A673 (cell line): ENCODE data around the gene TEX53. TPM values are rescaled to one million over a fixed set of nuclear protein-coding genes. Genes with fewer than 3 reads are reported as not detected.

Experiments used
- BruUV-seq: library from RNA; stranded (reverse); fragments of 400-500 nt; replicated peaks from 2 replicates; lab custom pipeline; 2021; lab: Mats Ljungman, UMichigan
- CTCF ChIA-PET: fragments of 300-600 bp; sonication (Branson Sonifier 250); formaldehyde crosslinking; loops from one replicate; lab custom pipeline; 2022; ENCODE audit warnings: antibody characterized with exemption; lab: Charles Lee
- POLR2A ChIA-PET: fragments of 300-600 bp; sonication (Branson Sonifier 250); formaldehyde crosslinking; loops from one replicate; lab custom pipeline; 2022; ENCODE audit warnings: antibody characterized with exemption; ENCODE audit not compliant: low non-redundant PET; lab: Charles Lee
- DNase-seq: peaks from one replicate; pipeline ENCODE4 v3.0.0-alpha.2; 2015; ENCODE audit warnings: low spot score
- H3K27ac ChIP-seq: fragments of 200-600 bp; sonication (generic); 2 replicates; pipeline ENCODE4 v1.5.1; 2016; ENCODE audit warnings: mixed run types, low read depth, mild to moderate bottlenecking, mixed read lengths, antibody characterized with exemption, low read length; ENCODE audit not compliant: poor library complexity, severe bottlenecking
- H3K27me3 ChIP-seq: fragments of 200-600 bp; sonication (generic); replicated peaks from 2 replicates; pipeline ENCODE4 v1.6.1; 2017; ENCODE audit warnings: mixed run types, low read depth, mild to moderate bottlenecking, mixed read lengths, antibody characterized with exemption, low read length; ENCODE audit not compliant: insufficient read depth, poor library complexity
- H3K36me3 ChIP-seq: fragments of 200-600 bp; sonication (generic); 2 replicates; pipeline ENCODE4 v1.6.1; 2016; ENCODE audit warnings: mixed run types, mild to moderate bottlenecking, mixed read lengths, antibody characterized with exemption, low read length; ENCODE audit not compliant: insufficient read depth, poor library complexity, severe bottlenecking
- H3K4me1 ChIP-seq: fragments of 200-600 bp; sonication (generic); 2 replicates; pipeline ENCODE4 v1.6.1; 2017; ENCODE audit warnings: mixed run types, mild to moderate bottlenecking, mixed read lengths, antibody characterized with exemption, low read length; ENCODE audit not compliant: insufficient read depth, poor library complexity, severe bottlenecking
- H3K4me3 ChIP-seq: fragments of 200-600 bp; sonication (generic); 2 replicates; pipeline ENCODE4 v1.5.1; 2016; ENCODE audit warnings: low read depth, mixed run types, mild to moderate bottlenecking, mixed read lengths, low read length; ENCODE audit not compliant: poor library complexity, severe bottlenecking
- H3K9me3 ChIP-seq: fragments of 200-600 bp; sonication (generic); 2 replicates; pipeline ENCODE4 v1.6.1; 2016; ENCODE audit warnings: mixed run types, low read depth, mild to moderate bottlenecking, mixed read lengths, antibody characterized with exemption, low read length; ENCODE audit not compliant: poor library complexity, severe bottlenecking
- EZH2 ChIP-seq: fragments of 200-600 bp; sonication (generic); IDR thresholded peaks from 2 replicates; pipeline ENCODE4 v1.6.1; 2017; ENCODE audit warnings: borderline replicate concordance, low read depth, mild to moderate bottlenecking, mixed read lengths, antibody characterized with exemption, low read length; ENCODE audit not compliant: poor library complexity, severe bottlenecking
- intact Hi-C: fragments of 100-400 bp; cut with micrococcal nuclease; formaldehyde crosslinking; loops from one replicate; pipeline ENCODE4 v1.10.0; 2022; ENCODE audit not compliant: unreplicated experiment
- total RNA-seq: library from RNA; stranded (reverse); gene quantifications from 2 replicates; pipeline ENCODE4 v1.2.3, GENCODE V29; 2021
- TF ChIP-seq, protein P1 (sequence below): fragments of 300-800, 200-600 bp; sonication (generic); conservative IDR thresholded peaks from 2 replicates; pipeline ENCODE4 v1.5.1; 2017; ENCODE audit warnings: low read depth, mild to moderate bottlenecking, antibody characterized with exemption, low read length, moderate library complexity, mixed read lengths

The TEX53 gene
- total RNA-seq, 1 experiment from 2014 or later: not detected

- CTCF ChIA-PET: no interaction called here
- intact Hi-C loops: no loop called here
- H3K27me3 ChIP-seq: no peaks in the 10 kb centered on the region
- no peaks in the 10 kb centered on the region for H3K9me3 ChIP-seq
- no peak for DNase-seq
- H3K4me1 ChIP-seq: no peaks in the 10 kb centered on the region
- no peak overlapping the region for H3K4me3 ChIP-seq
- no TSS peak for BruUV-seq
- no peak for TF ChIP-seq EZH2
- TF ChIP-seq, protein P1, sequence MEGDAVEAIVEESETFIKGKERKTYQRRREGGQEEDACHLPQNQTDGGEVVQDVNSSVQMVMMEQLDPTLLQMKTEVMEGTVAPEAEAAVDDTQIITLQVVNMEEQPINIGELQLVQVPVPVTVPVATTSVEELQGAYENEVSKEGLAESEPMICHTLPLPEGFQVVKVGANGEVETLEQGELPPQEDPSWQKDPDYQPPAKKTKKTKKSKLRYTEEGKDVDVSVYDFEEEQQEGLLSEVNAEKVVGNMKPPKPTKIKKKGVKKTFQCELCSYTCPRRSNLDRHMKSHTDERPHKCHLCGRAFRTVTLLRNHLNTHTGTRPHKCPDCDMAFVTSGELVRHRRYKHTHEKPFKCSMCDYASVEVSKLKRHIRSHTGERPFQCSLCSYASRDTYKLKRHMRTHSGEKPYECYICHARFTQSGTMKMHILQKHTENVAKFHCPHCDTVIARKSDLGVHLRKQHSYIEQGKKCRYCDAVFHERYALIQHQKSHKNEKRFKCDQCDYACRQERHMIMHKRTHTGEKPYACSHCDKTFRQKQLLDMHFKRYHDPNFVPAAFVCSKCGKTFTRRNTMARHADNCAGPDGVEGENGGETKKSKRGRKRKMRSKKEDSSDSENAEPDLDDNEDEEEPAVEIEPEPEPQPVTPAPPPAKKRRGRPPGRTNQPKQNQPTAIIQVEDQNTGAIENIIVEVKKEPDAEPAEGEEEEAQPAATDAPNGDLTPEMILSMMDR: no peak
- peaks cover 26% of the 10 kb centered on the region for H3K36me3 ChIP-seq
- POLR2A ChIA-PET: no interaction called here
- no peak overlapping the region for H3K27ac ChIP-seq
Measured at GRCh38 chr9:114627553-114627952, 30.1 kb downstream of the TEX53 start.

GRCh38 chr9:114626415-114627020, 31.1 kb downstream of the TEX53 start:
- CTCF ChIA-PET: no interaction called here

GRCh38 chr9:114624677-114625076, 32.9 kb downstream of the TEX53 start:
- no TSS peak for BruUV-seq
- ChIA-PET CTCF (no interaction called here), POLR2A (no interaction called here)
- H3K36me3 ChIP-seq: peaks cover 21% of the 10 kb centered on the region
- H3K27me3 ChIP-seq: no peaks in the 10 kb centered on the region
- DNase-seq: no peak
- intact Hi-C loops: no loop called here
- H3K9me3 ChIP-seq: no peaks in the 10 kb centered on the region
- H3K4me3 ChIP-seq: no peak overlapping the region
- H3K4me1 ChIP-seq: no peaks in the 10 kb centered on the region
- TF ChIP-seq, protein P1: no peak
- TF ChIP-seq EZH2: no peak
- no peak overlapping the region for H3K27ac ChIP-seq

More at GRCh38 chr9:114626415-114627020, 31.1 kb downstream of the TEX53 start:
- TF ChIP-seq, protein P1: no peak
- TF ChIP-seq EZH2: no peak
- Histone ChIP-seq H3K4me3 (no peak overlapping the region), H3K36me3 (peaks cover 23% of the 10 kb centered on the region), H3K27me3 (no peaks in the 10 kb centered on the region), H3K9me3 (no peaks in the 10 kb centered on the region), H3K4me1 (no peaks in the 10 kb centered on the region), H3K27ac (no peak overlapping the region)
- no peak for DNase-seq
- no TSS peak for BruUV-seq
- intact Hi-C loops: no loop called here
- POLR2A ChIA-PET: no interaction called here
